EH (cell line): ENCODE data around the gene STRIP2.
A peak's percentile ranks its signal among the peaks of the same experiment; 100 is the strongest.
"Not testable (repeated sequence)": the region's sequence is repeated elsewhere in the genome, so short reads cannot be mapped to it uniquely, and the experiment has no call there.

Source experiments
- DNase-seq: peaks from one replicate; pipeline ENCODE4 v3.0.0-alpha.2; 2015; ENCODE audit warnings: low read depth

Gene STRIP2

GRCh38 chr7:129421717-129422250, 12.4 kb upstream of the STRIP2 start:
- no peak for DNase-seq

GRCh38 chr7:129422727-129423126, 11.5 kb upstream of the STRIP2 start:
- DNase-seq: no peak

GRCh38 chr7:129423700-129424410, 10.4 kb upstream of the STRIP2 start:
- DNase-seq: peak; percentile 44

DNA sequence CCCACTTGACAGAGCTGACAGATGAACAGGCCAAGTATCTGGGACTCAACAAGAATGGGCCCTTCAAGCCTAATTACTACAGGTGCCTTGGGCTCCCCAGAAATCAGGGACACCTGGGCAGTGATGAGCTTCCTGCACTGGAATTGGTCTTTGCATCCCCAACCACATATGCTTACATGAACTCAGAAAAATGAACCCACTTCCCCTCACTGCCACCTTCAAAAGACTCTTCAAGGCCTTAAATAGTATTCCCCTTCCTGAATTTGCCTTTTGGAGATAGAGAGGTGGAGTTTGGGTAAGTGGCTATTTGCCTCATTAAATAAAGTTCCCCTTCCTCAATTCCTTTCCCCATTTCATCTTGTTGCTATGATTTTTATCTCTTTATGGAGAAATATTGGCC, 7.8 kb upstream of the STRIP2 start:
- DNase-seq: no peak

DNA sequence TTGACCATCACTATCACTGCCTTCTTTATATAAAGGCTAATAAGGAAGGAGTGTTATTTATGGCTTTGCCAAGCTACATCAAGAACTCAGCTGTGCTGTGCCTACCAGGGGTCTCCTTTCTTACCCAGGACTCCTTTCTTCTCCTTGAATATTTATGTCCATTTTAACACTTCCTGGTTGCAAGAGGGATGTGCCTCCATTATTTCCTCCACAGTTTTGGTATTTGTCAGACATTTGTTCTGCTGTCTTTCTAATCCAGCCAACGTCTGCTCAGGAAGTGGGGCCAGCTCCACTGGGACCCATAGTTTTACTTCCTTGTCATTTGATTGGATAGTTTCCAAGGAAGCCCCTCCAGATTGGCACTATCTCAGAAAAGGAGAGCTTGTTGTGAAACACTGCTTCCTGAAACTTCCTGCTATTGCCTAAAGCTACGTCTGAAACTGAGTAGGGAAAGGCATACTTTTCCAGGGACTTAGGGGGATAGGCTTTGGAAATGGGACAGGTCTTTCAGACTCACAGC, 6.6 kb upstream of the STRIP2 start:
- no peak for DNase-seq

- peak; percentile 44 for DNase-seq
These were observed 2.2 kb upstream of the STRIP2 start for GRCh38 chr7:129431911-129432643.

DNA sequence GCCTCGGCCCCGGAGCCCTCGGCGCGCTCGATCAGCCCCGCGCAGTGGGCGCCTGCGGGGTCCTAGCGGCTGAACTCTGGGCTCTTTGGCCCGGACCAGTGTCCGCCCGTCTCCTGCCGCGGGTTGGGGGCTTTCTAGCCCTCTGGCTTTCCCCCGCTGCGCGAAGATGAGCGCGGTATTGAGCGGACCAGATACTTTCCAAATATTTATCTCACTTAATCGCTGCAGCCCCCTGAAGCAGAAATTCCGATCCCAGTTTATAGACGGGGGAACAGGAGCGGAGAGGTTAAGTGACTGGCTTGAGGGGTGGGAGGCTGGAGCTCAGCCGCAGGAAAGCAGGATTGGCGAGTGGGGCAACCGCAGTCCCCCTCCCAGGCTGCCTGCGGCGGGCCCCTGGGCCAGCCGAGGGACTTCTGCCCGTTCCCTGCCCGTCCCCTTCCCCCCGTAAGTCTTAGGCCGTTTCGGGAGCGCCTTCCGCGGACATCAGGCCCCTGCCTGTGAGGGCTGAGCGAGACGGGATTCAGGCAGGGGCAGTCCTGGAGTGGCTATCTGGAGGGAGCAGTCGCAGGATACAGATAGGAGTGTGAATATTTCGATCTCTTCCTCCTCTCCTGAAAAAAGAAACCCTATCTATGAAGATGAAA, 565 bp downstream of the STRIP2 start:
- DNase-seq: peak; percentile 28

- DNase-seq: no peak
These were observed 1.2 kb downstream of the STRIP2 start for GRCh38 chr7:129435414-129435829.

DNA sequence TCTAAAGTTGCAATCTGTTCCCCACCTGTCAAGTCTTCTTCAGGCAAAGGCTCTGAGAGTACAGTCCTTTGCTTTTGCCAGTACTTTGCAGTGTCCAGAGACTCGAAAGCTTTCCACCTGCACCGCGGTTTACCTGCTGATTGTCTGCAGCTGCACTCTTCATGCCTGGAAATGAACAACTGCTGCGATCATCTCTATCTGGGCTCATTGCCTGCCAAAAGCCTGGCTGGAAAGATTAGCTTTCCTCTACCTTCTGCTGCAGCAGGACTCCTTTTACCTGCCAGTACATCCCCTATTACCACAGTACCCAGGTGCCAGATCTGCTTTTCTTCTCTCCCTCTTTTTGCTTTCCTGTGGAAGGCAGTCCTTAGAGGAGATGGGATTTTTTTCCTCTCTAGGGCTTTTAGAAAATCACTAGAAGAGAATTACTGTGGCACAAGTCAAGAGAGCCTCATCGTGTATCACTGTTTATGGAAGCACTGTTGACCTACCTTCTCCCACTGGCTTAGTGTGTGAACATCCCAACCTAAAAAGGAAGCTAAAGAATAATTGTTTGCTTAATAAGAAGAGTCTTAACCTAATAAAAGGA, 2.2 kb downstream of the STRIP2 start:
- no peak for DNase-seq

- no peak for DNase-seq
These were observed 3.0 kb downstream of the STRIP2 start for GRCh38 chr7:129437190-129437589.

GRCh38 chr7:129438281-129438838, 4.1 kb downstream of the STRIP2 start:
- DNase-seq: no peak

DNA sequence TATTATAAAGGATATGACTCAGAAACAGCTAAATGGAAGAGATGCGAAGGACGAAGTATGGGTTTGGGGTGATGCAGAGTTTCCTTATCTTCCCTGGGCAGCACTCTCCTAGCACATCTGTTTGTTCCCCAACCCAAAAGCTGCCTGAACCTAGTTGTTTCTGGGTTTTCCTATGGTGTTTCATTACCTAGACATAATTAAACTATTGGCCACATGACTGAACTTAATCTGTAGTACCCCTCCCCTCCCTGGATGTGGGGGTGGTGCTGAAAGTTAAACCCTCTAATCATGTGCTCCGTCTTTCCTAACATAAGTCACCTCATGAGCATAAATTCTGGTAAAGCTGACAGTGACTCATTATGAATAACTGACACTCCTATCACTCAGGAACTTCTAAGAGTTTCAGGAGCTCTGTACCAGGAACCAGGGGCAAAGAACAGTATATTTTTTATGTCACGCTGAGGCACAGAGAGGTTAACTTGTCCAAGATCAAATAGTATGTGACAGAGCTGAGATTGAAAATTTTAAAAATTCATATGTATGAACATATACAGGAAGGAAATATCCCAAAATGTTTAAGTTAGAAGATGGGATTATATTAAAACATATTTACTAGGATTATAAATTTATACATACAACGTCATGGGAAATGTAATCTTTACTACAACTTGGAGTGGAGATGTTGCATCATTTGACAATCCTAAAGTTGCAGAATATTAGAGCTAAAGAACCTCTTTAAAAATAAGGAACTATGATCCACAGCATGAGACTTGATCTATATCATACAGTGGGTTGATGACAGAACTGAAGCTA, 4.8 kb downstream of the STRIP2 start:
- peak; percentile 58 for DNase-seq

GRCh38 chr7:129439963-129440625, 5.9 kb downstream of the STRIP2 start:
- no peak for DNase-seq

DNA sequence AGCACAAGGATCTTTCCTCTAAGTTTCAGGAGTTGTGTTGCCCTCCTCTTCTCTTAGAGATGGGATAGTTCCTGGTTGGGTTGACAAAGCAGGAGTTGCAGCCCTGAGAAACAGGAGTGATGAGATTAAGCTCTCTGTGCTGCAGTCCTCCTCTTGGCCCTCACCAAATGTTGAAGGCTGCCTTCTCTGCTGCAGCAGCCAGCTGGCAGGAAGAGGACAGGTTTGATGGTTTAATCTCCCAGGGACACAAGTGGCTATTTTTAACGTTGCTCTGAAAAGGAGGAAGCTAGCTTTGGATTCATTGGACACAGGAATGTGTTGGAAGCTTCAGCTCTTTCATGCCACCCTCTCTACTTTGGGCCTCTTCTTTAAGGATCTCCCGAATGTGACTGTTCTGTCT, 9.4 kb downstream of the STRIP2 start:
- DNase-seq: peak; percentile 7

GRCh38 chr7:129444776-129445175, 10.5 kb downstream of the STRIP2 start:
- not testable (repeated sequence) for DNase-seq

- DNase-seq: peak; percentile 58
These were observed 12.7 kb downstream of the STRIP2 start for GRCh38 chr7:129446925-129447324.

- not testable (repeated sequence) for DNase-seq
These were observed 13.2 kb downstream of the STRIP2 start for GRCh38 chr7:129447445-129447844.

GRCh38 chr7:129448608-129449007, 14.4 kb downstream of the STRIP2 start:
- not testable (repeated sequence) for DNase-seq

DNA sequence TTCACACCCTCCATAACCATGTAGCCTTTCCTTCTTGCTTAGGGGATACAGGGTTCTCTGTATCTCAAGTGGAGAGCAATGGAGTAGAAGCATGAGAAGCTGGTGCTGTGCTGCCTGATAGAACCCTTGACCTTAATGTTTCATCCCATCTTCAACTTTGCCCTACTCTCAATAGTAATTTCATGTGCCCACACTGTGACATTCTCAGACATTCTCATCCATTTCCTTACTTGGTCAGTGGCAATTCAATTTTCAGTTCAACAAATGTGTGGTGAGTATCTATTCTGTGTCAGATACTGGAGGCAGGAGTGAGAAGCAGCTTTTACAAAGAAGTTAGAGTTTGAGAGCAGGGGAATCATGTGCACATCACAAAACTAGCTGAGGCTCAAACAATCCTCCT, 16.1 kb downstream of the STRIP2 start:
- no peak for DNase-seq

DNA sequence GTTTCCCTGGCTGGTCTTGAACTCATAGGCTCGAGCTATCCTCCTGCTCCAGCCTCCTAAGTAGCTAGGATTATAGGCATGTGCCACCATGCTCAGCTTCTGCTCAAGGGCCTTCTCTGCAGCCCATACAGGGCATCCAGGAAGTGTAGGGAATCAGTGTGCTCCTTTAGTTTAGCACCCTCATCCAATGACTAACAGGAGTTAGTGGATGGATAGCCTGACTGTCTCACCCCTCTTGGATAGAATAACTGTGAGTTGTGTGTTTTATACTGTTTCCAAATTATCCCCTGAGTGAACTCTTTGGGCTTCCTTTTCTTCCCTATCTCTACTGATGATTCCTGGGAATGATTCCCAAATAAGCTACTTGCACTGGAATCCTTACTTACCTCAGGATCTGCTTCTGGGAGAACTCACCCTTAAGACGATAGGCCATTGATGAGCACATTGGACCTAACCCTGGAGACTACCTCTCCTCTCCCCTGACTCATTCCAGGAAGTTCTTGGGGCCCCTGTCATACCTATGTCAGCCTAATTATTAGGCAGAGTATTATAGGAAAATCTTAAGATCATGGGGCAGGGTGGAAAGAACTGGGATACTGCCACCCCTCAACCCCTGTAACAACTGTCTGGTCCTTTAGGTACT, 18.5 kb downstream of the STRIP2 start:
- no peak for DNase-seq
